H1 (cell line): ENCODE measurements around the gene TAS1R1. TPM values are rescaled to one million over a fixed set of nuclear protein-coding genes. Genes with fewer than 3 reads are reported as not detected.

ENCODE experiments used
- CTCF ChIP-seq, 3 experiments: IDR thresholded peaks; 1 replicate in 2 of 3; 2 replicates in 1 of 3; pipeline versions ENCODE4 v1.5.1 to v1.6.1; 2011; ENCODE audit warnings: low read length in 3 of 3, mild to moderate bottlenecking in 3 of 3, inconsistent platforms in 2 of 3, low read depth in 1 of 3, moderate library complexity in 1 of 3; ENCODE audit not compliant: insufficient read depth in 1 of 3; ENCODE audit errors: control extremely low read depth in 1 of 3
- JUND ChIP-seq: IDR thresholded peaks from 2 replicates; pipeline ENCODE4 v1.6.1; 2011; ENCODE audit warnings: mild to moderate bottlenecking, improper control_type of control experiment, low read length
- NRF1 ChIP-seq: IDR thresholded peaks from 2 replicates; pipeline ENCODE4 v1.6.1; 2011; ENCODE audit warnings: mild to moderate bottlenecking, low read depth, low read length, improper control_type of control experiment
- SUZ12 ChIP-seq: fragments of 200-600 bp; sonication (generic); IDR thresholded peaks from 2 replicates; pipeline ENCODE4 v1.6.1; 2012; ENCODE audit warnings: mild to moderate bottlenecking, inconsistent platforms, low read length, moderate library complexity, mixed read lengths
- polyA plus RNA-seq, 7 experiments: library from polyadenylated mRNA; depleted of rRNA in 3 of 7; stranded (reverse) in 5 of 7; unstranded in 2 of 7; fragments of >200 nt in 5 of 7; fragments of 200-250 nt in 2 of 7; gene quantifications; 1 replicate in 5 of 7; 2 replicates in 1 of 7; 4 replicates in 1 of 7; pipeline versions ENCODE4 v1.2.1 to v1.2.3, GENCODE V29; 2011 to 2013; ENCODE audit warnings: missing spikeins in 2 of 7, mixed read lengths in 2 of 7
- total RNA-seq: library from RNA; stranded (reverse); fragmentation: NEBNext Ultra II Directional; extraction: Animal tissue kit (Norgen Biotek cat#: 25700); gene quantifications from 2 replicates; pipeline ENCODE4 v1.2.1, GENCODE V29; 2021

Gene TAS1R1
- total and polyA plus RNA-seq, 2 of the 8 experiments (the other 6 are each of a cell fraction or from before 2014, with no cell fraction given): 0.26 TPM; not detected in 1

GRCh38 chr1:6507037-6507428 is 48.1 kb upstream of the TAS1R1 start (continued):
- no peak for TF ChIP-seq CTCF (IDR thresholded peaks at IDR 0.05; ENCODE audit: control extremely low read depth in 1 of 3, insufficient read depth in 1 of 3, low read depth in 1 of 3, low read length in 3 of 3)
- TF ChIP-seq JUND: no peak
- TF ChIP-seq NRF1: no peak
- no peak for TF ChIP-seq SUZ12
